HG03520 (cell line): ENCODE data around the gene MST1R.

ENCODE experiments used
- ATAC-seq: cut with Tn5 transposase; IDR thresholded peaks from one replicate; pipeline ENCODE4 v1.9.1; 2021; ENCODE audit warnings: mild to moderate bottlenecking, moderate library complexity; ENCODE audit not compliant: unreplicated experiment

MST1R gene

DNA sequence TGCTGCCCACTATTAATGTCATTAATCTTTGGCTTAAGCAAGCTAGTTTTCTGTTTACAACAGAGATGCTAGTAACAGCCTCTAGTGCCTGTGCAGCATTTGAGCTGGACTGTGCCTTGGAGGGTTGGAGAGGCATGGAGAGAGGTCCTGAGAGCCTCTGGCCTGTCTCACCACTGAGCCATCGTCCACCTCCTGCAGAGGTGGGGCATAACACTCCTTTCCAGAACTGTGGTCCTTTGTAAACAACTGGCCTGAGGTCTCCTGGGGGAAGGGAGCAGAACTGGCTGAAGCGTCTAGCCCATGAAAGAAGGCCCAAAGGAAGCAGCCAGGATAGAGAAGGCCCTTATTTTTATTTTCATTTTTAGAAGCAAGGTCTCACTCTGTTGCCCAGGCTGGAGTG is 24.0 kb downstream of the MST1R start:
- no peak for ATAC-seq

DNA sequence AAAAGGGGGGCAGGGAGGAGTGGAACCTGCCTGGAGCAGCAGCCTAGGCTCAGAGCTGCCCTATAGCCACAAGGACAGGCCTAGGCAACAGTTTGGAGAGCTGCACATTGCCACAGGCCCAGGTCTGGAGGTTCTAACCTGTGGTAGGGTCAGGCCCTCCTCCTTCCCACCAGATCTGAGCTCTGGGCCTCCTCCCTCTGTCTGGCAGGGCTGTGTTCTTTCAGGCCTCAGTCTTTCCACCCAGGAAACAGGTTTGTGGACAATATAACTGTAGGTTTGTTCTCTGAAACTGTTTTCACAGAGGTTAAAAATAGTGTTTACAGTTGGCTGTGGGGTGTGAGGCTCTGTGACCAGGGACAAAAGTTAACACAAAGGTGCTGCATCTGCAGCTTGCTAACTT is 25.0 kb downstream of the MST1R start:
- no peak for ATAC-seq

DNA sequence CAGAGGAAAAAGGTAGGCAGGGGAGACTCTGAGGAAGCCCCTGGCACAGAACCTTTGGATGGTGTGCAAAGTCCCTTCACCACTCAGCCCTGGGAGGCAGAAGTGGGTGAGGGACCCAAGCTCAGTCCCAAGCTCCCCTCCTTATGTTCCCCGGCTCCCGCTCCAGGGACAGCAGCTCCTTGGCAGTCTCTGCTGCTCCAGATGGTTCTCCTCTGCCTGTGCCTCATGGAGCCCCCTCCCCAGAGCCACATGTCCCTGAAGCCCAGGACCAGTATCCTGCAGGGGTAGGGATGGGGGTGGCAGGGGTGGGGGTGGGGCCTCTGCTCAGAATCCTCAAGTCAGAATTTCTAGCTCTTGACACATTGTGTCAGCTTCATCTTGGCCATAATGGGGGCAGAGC is 26.0 kb downstream of the MST1R start:
- no peak for ATAC-seq

DNA sequence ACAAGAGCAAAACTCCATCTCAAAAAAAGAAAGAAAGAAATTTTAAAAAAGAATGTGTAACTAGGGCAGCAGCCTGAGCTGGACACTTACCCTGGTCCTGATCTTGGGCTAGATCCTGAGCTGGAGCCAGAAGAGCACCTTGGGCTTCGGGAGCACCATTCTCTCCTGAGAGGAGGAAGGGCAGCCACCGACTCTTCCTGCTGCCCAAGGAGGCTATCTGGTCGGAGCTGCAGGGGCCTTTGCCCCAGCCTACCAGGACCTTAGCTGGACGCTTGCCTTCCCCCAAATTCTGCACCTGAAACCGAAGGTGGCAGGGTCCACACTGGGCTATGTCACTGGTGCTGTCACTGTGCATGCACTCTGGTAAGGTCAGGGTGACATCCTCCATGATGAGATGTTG is 27.1 kb downstream of the MST1R start:
- no peak for ATAC-seq

DNA sequence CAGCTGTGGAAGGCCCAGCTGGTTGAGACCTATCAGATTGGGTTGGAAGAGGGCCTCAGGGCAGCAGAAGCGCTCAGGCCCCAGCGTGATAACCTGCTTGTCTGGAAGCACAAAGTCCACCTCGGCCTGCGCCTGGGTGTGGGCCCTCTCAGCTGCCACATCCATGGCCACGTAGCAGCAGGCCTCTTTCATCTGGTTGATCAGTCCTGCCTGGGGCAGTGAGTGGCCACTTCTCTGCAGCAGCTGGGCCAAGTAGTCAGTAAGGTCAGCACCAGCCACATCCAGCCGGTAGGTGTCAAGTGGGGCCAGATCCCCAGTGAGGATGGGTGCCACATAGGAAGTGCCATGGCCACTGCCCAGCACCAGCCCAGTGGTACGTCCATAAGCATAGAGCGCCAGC is 30.1 kb downstream of the MST1R start:
- ATAC-seq: no peak

DNA sequence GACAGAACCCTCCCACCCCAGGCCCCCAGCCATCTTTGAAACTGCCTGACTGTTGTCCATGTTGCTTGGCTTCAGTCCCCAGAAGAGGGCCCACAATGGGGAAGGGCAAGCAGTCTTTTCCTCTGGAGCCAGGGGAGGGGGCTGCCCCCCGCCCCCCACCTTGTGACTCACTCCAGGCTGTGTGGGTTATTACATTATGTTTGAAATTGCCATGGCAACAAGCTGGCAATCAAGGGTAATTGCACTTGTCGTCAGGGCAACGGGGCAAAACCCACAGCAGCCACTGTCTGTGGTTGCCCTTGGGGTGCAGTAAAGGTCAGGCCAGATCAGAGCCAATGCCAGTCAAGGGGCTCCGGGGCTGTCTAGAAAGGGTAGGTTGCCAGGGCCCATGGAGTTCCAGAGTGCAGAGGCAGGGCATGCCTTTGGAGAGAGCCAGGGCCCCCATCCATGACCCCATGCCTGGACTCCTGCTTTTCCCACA is 30.8 kb downstream of the MST1R start:
- ATAC-seq: no peak

DNA sequence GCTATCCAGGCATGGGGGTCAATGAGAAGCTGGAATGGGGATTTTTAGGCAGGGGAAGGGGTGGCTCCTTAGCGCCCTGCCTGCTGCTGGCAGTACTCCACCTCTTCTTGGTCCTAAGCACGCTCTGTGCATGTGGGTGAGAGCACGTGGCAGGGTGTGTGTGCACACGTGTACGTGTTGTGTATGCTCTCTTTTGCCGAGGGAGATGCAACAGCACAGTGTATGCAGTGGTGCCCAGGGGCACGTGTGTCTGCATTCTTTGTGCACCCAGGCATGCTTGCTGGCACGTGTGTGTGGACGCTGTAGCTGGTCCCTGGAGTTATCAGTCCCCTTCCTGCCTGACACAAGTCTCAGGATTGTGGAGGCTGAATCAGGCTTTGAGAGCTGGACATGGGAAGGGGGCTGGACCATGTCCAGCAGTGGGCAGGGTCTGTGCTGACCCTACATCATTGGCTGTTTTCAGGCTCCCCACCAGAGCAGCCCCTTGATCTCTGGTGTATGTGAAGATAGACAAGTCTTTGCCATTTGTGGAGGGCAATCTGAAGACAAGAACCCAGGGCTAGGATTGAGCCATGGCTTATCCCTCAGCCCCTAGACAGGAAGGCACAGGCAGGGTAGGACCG is 32.0 kb downstream of the MST1R start:
- ATAC-seq: no peak

DNA sequence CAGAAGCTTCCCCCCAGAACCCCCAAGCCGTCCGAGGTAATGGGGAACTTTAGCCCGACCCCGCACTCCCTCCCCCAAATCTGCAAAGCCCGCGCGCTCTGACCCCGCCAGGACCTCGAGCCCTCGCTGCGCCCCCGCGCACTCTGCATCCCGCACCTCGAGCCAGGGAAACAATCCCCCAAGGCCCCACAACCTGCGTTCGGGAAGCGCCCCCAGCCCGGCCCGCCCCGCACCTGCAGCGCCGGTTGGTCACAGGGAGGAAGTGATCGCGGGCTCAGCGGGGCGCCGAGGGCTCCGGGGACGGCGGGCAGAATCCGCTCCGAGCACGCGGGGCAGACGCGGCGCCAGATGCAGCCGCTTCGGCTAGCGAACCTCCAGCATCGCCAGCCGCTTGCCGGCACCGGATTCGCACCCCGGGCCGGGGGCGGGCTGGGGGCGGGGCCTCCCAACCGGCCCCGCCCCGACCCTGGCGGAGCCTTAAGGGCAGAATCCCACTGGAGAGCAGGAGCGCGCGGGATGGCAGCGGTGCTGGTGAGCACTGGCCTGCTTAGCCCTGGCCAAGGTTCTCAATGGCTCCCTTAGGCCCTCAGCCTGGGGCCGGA is 34.0 kb downstream of the MST1R start, which contains the start of gene CAMKV:
TSS of gene CAMKV (minus strand) at position 382 of the 602 bp plus-strand sequence. CDS start 7,518 bp downstream, outside the sequence.
- no peak for ATAC-seq

DNA sequence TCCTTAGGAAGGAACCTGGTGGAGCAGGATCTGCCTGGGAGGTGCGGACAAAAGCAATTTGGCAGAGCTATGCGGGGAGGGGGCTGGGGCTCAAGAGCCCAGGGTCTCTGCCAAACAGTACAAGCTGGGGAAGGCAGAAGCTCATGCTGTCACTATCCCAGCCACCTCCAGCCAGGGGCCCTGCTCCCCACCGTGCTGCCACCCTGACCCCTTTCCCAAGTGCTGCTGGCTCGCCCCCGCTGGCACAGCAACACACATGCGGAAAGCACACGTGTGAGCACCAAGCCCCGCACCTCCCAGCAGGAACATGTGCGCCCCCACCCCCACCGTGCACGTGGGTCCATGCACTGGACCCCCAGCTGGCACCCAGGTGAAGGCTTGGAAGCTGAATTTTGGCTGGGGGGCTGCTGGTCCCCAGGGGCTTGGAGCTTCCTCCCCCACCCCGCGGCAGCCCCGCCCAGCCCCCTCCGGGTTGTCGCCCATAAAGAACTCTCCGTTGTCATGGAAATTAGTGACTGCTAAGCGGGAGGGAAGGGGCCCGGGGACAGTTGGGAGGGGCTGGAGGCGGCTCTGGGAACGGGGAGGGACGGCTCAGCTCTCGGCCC is 34.7 kb downstream of the MST1R start:
- no peak for ATAC-seq

DNA sequence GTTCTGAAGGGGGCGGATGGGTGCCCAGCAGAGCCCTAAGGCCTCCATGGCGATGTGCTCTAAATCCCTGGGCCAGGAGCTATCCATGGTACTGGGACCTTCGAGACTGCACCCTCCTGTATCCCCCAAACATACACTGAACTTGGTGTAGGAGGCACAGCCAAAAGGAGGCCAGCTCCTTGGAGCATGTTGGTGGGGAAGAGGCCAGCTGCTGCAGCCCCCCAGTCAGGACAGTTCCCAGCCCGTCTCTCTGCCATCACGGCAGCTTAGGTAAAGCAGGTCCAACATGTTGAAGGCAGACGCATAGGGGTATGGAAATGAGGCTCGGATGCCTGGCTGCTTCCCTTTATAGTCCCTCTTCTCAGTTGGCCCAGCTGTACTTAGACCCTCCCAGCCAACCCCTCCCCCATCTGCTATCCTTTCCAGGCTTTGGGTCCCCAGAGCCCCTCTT is 35.8 kb downstream of the MST1R start:
- ATAC-seq: no peak

DNA sequence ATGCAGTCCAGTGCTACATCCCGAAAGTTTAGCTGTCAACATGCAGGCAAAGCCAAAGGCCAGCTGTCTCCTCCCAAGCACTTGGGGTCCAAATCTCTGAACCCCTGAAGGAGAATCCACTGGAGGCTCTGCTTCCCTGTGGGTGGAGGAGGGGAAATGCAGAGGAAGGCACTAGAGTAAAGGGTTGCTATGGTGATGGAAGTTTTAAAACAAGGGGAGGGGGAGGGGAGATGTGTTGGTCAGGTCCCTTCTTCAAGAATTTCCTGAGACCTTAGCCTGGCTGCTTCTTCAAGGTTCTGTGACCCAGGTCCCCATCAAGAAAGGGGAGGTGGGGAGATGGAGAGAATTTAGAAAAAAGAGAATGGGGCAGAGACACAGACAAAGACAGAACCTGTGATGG is 36.3 kb downstream of the MST1R start:
- no peak for ATAC-seq

DNA sequence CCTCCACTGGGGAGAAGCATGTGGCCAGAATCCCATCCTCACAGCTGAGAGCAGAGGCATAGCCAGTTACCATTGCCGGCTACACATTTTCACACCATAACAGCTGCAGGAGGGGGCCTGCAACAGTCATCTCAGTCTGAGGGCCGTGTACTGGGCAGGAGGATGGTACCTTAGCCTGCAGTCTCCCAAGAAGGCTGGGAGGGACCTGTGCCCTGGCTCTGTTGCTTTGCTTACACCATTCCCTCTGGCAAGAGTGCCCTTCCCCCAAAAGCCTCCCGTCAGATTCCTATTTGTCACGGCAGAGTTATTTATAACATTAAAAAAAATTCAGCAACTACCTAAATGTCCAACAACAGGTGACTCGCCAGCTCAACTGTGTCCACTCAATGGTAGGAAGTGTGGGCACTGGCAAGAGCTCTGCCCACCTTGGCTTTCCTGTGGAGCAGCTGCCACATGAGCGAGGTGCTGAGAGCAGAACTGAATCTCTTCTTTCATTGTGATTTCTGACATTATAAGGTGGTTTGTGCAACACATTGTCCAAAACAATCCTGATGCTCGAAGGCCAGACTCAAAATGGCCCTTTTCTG is 38.4 kb downstream of the MST1R start:
- ATAC-seq: no peak

DNA sequence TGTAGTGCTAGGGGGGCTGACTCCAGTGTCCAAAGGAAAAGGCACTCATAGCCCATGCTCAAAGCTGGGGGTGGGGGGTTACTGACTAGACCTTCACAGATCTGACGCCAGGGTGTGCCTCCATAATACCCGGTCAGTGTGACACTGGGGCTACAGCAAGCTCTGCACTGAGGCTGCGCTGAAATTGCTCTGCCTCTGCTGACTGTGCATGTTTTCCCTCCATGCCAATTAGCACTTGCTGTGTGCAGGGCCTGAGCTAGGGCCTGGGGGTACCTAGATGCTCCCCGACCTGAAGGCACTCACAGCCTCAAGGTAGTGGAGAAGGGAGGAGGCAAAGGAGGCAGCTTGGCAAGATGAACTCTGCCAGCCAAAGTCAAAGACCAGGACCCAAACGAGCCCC is 39.2 kb downstream of the MST1R start:
- ATAC-seq: no peak

DNA sequence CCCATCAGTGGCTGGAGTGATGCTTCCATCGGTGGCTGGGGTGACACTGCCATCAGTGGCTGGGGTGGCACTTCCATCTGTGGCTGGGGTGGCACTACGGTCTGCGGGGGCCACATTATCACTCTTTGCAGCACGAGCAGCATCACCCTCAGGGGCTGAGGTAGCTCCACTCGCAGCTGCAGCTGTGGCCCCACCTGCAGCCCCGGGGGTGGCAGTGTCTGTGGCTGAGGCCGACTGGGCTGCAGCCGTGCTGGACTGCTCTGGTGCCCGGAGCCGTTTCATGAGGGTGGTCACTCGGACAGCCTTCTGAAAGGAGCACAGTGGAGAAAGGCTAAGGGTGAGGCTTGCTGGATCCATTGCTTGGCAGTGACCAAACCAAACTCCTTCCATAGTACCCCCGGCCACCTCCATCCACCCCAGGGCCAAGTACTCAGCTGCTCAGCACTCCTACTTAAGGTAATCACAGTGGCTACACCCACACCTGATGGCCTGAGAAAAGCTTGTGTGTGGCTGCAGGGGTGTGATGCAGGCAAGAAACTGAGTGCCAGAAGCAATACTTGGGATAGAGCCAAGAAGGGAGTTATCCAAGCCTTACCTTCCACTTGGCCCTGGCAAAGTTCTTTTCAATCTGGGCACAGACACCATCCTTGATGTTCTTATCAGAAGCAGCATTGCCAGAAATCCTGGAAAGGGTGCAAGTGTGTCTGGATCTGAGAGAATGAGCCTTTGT is 43.9 kb downstream of the MST1R start:
- no peak for ATAC-seq

DNA sequence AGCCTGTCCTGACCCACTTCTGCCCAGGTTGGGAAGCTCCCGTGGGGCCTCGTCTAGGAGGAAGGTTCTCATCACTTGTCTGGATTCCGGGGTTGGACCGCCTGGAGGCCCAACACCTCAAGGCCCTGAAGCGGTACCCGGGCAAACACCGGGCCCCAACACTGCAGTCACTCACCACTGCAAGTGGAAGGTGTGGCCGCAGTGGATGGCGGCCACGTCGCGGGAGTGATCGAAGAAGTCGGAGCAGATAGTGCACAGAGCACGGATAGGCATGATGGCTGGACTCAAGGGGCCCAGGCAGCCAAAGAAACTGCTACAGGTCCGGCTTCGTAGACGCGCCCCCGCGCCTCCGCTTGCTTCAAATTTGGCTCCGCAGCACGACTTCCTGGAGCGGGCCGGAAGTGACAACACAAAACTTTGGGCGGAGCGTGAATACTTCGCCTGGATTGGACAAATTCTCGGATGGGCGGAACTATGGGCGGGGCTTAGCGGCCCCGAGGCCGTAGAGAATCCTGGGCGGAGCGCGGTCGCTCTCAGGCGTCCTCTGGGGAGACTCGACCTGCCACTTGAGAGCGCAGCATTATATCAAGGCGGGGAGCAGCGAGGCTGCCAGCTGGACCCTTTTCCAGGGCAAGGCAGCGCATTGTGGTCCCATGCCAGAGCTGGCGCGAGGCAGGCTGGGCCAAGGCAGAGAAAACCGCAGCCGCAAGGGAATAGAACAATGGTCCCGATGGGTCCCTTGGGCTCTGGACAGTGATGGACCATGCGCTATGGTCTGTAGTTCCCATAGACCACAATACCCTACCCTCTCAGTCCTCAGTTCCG is 47.3 kb downstream of the MST1R start, which contains the start of gene TRAIP:
TSS of gene TRAIP (minus strand) at position 384 of the 825 bp plus-strand sequence. CDS start at position 273, 111 bp downstream.
- peak; percentile 77 for ATAC-seq

DNA sequence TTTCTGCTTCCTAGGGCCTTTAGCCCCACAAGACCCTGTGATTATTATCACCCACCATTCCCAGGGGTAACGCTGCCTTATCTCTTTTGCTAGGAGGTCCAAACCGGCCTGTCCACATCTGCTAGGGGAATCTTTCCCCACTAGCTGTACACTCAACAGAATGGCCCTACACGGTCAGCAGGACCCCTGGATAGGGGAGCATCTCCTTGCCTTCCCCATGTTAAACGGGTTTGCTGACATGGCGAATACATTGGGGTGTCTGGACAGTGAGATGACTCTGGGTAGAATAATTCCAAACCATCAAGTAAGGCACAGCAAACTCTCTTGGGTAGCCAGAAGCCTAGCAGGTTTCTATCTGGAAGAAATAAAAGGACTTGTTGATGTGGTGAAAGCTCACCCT is 48.0 kb downstream of the MST1R start:
- ATAC-seq: no peak

DNA sequence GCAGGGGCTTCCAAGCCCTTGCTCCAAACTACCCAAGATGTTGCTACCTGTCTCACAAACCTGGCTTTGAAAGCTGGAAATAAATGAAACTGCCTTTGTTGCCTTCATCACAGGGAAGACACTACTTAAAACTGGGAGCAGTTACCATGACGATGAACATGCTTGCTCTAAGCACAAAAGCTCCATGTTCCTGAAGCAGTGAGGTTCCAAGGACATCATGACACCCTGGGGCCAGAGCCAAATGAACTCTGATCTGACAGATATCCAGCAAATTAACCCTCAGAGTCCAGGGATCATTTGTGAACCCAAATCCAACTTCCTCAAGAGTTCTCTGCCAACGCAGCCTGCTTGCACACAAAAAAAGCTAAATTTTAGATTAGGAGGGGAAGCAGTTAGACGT is 58.0 kb downstream of the MST1R start:
- no peak for ATAC-seq

DNA sequence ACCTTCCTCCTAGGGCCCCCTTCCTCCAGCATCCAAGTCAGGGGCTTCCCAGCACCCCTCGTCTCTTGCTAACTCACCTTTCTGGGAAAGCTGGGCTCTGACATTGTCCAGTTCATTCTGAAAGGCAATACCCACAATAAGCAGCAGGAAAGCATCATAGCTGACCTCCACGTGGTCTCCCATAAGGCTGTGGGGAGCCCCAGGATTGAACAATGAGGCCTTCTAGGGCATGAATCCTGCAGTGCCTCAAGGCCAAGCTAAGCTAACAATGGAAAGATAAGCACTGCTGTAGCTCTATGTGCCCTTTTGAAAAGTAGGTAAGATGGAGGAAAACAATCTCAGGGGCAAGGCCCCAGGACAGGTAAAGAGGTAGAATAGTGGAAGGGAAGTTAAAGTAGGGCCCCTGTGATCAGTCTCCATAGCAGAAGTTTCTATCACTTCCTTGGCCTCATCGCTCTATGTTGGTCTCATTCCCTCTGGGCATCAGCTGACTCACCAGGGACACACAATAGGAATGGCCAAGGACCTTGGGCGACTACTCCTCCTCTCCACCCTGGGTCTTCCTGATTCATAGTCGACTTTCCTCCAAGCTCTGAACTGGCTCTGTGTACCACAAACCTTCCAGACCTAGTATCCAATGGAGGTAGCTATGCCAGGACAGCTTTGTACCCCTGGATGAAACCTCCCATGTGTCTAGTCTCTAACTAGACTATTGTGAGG is 59.0 kb downstream of the MST1R start:
- ATAC-seq: no peak

DNA sequence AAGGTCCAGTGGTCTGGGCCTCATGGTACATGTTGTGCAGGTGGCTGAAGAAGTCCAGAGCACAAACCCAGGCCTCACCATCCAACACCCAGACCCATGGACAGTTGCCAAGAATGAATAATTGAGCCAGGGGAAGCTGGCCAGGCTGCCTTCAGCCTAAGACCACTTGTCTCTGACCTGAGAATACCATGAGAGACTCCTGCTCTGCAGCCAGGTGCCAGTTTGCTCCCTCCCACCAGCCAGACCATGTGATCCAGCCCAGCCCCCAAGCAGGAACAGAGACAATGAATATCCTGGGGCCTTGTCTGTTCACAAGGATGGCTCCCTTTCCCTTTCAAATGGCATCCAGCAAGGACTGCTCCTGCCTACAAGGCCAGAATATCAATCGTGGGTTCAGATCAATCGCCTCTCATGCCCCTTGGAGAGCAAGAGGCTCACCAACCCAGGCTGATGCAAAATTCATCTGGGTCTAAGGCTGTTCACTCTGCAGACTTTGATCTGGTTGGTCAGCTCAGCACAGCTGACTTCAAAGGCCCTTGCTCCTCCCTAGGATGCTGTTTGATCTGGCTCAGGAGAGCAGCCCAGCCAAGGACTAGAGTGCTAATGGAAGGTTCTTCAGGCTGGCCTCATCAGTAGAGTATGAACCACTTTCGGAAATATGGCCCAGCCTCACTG is 60.7 kb downstream of the MST1R start:
- no peak for ATAC-seq
